ENCODE results near the gene MBOAT1.

Gene MBOAT1

DNA sequence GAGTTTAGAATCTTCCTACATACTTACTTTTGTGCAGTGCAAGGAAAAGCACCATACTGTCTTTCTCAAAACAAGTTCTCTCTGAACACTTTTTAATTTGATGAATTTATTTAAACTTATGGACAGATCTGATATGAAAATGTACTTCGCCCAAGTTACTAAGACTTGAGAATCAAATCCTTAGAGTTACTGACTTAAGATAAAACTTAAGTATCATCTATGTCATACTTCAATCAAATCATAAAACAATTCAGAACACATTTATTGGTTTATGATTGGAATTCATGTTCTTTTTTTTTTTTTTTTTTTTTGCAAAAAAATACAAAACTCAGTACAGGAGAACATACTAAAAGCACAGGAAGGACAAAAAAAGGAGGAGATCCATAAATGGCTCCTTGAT, 77.7 kb downstream of the MBOAT1 start:
- no peak overlapping the region for H3K4me3 ChIP-seq (ENCODE audit: control insufficient read depth, low read depth, low read length)
- TF ChIP-seq CTCF (conservative IDR thresholded peaks at IDR 0.05; ENCODE audit: control insufficient read depth, insufficient read depth, low read depth, low read length): no peak
- no peak for DNase-seq (ENCODE audit: low read depth)

DNA sequence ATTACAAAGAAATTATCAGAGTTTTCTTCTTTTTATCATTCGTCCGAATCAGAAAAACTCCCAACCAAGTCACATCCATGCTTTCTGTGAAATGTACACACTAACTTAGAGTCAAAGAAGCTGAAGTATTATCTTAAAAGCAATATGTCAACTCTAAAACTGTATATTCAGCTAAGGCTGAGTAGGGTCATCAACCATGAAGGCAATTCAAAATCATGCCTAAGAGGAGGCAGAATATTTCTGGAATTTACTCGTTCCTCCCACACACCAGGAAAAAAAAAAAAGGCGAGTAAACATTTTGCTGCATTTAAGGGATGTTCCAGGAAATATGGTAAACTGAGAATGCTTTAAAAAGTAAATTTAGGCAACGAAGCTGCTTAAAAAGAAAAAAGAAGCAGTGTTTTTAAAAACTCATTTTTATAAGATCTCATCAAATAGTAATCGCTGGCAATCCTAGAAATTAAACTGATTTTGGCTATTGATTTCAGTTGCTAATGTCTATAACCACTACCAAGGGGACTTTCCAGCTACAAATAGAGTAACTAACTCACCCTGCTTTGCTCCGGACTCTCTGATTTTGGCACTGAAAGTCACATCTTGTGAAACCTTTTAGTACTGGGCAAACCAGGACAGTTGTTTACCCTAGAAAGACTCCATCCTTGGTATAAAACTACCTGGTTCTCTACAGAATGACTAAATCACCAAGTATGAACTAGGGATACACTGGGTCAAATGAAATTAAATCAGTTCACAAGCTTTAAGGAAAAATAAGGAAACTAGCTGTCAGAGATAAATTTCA, 82.8 kb downstream of the MBOAT1 start:
- DNase-seq (ENCODE audit: low read depth): peak; percentile 23
- no peak for TF ChIP-seq CTCF (conservative IDR thresholded peaks at IDR 0.05; ENCODE audit: control insufficient read depth, insufficient read depth, low read depth, low read length)

GRCh38 chr6:20128018-20128417, 84.3 kb downstream of the MBOAT1 start:
- no peak for DNase-seq (ENCODE audit: low read depth)
- TF ChIP-seq CTCF (conservative IDR thresholded peaks at IDR 0.05; ENCODE audit: control insufficient read depth, insufficient read depth, low read depth, low read length): no peak
- H3K4me3 ChIP-seq (ENCODE audit: control insufficient read depth, low read depth, low read length): no peak overlapping the region

More for the DNA sequence above, 82.8 kb downstream of the MBOAT1 start:
- no peak overlapping the region for H3K4me3 ChIP-seq (ENCODE audit: control insufficient read depth, low read depth, low read length)

GRCh38 chr6:20126789-20127653, 85.2 kb downstream of the MBOAT1 start:
- DNase-seq (ENCODE audit: low read depth): peak; percentile 50
- TF ChIP-seq CTCF (conservative IDR thresholded peaks at IDR 0.05; ENCODE audit: control insufficient read depth, insufficient read depth, low read depth, low read length): peak; percentile 96
- H3K4me3 ChIP-seq (ENCODE audit: control insufficient read depth, low read depth, low read length): no peak overlapping the region

- H3K4me3 ChIP-seq (ENCODE audit: control insufficient read depth, low read depth, low read length): no peak overlapping the region
- no peak for DNase-seq (ENCODE audit: low read depth)
- no peak for TF ChIP-seq CTCF (conservative IDR thresholded peaks at IDR 0.05; ENCODE audit: control insufficient read depth, insufficient read depth, low read depth, low read length)
Measured at GRCh38 chr6:20126102-20126752, 86.0 kb downstream of the MBOAT1 start.

DNA sequence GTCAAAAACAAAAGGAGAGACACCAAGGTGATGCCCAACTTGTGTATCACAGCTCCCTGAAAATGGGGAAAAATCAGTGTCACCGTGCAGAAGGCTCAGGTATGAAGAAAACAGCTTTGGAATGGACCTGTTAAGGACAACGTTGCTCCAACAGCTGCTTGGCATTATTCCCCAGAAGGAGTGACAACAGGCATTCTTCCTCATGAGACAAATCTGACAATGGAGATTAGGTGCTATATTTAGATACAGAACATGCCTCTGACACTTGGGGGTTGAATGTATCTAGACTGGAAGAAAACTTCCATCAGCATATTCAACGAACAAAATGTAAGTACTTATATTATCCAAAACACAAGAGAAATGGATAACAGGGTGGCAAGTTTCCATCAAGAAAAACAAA, 87.7 kb downstream of the MBOAT1 start:
- H3K4me3 ChIP-seq (ENCODE audit: control insufficient read depth, low read depth, low read length): no peak overlapping the region
- DNase-seq (ENCODE audit: low read depth): no peak
- TF ChIP-seq CTCF (conservative IDR thresholded peaks at IDR 0.05; ENCODE audit: control insufficient read depth, insufficient read depth, low read depth, low read length): no peak

Data from fibroblast of mammary gland (primary cell).